Measurements from ENCODE around the gene MTREX. TPM values are rescaled to one million over a fixed set of nuclear protein-coding genes. Genes with fewer than 3 reads are reported as not detected.

The MTREX gene
- total RNA-seq, 4 donors from 2014 or later = 52.4 to 95.1 (median 60.7) TPM

DNA sequence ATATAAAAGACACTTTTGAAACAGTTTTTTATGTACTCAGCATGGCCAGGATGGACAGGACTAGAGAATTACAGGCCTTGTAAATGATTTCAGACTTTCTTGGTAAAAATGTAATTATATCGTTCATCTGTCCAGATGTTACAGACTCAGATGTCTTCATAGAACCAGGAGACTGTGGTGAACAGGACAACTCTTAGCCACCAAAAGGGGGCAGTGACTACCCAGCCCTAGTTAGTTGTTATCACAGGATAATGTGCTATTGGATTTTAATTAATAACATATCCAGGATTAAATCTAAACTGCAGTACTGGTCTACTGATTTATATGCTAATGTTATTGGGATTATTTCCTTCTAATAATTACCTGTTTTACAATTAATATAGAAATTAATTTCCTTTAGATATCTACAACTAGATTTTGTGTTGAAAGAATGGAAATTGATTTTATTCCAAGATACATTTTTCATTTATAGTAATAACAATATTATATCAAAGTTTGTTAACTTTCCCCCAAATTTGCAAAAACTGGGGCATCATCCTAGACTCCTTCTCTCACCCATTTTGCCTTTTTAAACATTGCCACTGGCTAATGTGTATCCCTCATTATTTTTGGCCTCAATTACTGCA, 99.4 kb downstream of the MTREX start:
- DNase-seq (ENCODE audit: low spot score in 2 of 2) = peak in 1 of 2 donors; percentile 29
- 21 to 34% methylated on average over 1 of the region's 1 CpG for WGBS, 2 donors
- H3K4me1 ChIP-seq = peaks cover 0 to 11% (median 0%) of the 10 kb centered on the region in 4 donors
- H3K4me3 ChIP-seq = no peak overlapping the region
- TF ChIP-seq, protein P1, sequence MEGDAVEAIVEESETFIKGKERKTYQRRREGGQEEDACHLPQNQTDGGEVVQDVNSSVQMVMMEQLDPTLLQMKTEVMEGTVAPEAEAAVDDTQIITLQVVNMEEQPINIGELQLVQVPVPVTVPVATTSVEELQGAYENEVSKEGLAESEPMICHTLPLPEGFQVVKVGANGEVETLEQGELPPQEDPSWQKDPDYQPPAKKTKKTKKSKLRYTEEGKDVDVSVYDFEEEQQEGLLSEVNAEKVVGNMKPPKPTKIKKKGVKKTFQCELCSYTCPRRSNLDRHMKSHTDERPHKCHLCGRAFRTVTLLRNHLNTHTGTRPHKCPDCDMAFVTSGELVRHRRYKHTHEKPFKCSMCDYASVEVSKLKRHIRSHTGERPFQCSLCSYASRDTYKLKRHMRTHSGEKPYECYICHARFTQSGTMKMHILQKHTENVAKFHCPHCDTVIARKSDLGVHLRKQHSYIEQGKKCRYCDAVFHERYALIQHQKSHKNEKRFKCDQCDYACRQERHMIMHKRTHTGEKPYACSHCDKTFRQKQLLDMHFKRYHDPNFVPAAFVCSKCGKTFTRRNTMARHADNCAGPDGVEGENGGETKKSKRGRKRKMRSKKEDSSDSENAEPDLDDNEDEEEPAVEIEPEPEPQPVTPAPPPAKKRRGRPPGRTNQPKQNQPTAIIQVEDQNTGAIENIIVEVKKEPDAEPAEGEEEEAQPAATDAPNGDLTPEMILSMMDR (IDR thresholded peaks at IDR 0.05) = peak; percentile 51 to 69 (median 59)
- no peak for TF ChIP-seq EP300 (IDR thresholded peaks at IDR 0.05)
- no peak for TF ChIP-seq POLR2A (IDR thresholded peaks at IDR 0.05)
- no peaks in the 10 kb centered on the region for H3K9me3 ChIP-seq
- H3K27ac ChIP-seq = peak overlapping the region in 1 of 4 donors; percentile 48
- H3K36me3 ChIP-seq = peaks cover 0 to 36% (median 0%) of the 10 kb centered on the region in 3 donors
- H3K27me3 ChIP-seq = no peaks in the 10 kb centered on the region

DNA sequence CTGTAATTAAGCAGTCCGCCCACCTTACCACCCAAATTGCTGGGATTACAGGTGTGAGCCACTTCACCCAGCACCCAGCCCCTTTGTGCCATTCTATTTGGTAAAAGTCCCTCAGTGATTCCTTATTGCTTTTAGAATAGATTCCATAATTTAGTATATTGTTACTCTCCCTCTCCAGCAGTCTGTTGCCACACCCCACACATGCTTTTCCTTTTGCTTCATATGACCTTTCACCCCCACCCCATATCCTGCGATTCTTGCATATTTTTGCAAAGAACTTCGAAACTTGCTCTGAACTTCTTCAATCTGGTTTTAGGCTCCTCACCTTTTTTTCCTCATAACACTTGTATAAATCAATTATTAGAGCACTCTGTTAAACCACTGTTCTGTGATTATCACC, 100.2 kb downstream of the MTREX start:
- H3K4me1 ChIP-seq = peaks cover 0 to 11% (median 0%) of the 10 kb centered on the region in 4 donors
- H3K4me3 ChIP-seq = no peak overlapping the region
- TF ChIP-seq POLR2A (IDR thresholded peaks at IDR 0.05) (no peak), EP300 (IDR thresholded peaks at IDR 0.05) (no peak)
- TF ChIP-seq, protein P1 (IDR thresholded peaks at IDR 0.05) = no peak
- 40 to 45% methylated on average over 3 of the region's 3 CpGs for WGBS, 2 donors
- H3K27ac ChIP-seq = peak overlapping the region in 1 of 4 donors; percentile 48
- no peaks in the 10 kb centered on the region for H3K27me3 ChIP-seq
- no peaks in the 10 kb centered on the region for H3K9me3 ChIP-seq
- H3K36me3 ChIP-seq = peaks cover 0 to 32% (median 0%) of the 10 kb centered on the region in 3 donors
- no peak for DNase-seq (ENCODE audit: low spot score in 2 of 2)

DNA sequence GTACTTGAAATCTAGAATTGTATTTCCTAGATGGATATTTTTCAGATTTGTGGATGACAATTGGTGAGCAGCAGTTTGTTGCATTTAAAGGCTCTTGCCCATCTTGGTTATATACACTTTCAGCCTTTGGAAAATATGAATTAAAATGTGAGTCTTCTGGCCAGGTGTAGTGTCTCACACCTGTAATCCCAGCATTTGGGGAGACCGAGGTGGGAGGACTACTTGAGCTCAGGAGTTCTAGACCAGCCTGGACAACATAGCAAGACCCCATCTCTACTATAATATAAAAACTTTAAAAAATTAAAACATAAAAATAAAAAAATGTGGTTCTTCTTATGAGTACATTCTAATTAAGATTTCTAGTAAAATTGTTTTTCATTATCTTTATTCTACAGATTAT, 102.0 kb downstream of the MTREX start:
- peaks cover 0 to 18% (median 0%) of the 10 kb centered on the region in 3 donors for H3K36me3 ChIP-seq
- no peaks in the 10 kb centered on the region for H3K9me3 ChIP-seq
- WGBS, 2 donors = 94 to 97% methylated on average over 1 of the region's 1 CpG
- H3K27ac ChIP-seq = no peak overlapping the region
- no peak for DNase-seq (ENCODE audit: low spot score in 2 of 2)
- H3K4me1 ChIP-seq = peaks cover 0 to 11% (median 0%) of the 10 kb centered on the region in 4 donors
- no peak overlapping the region for H3K4me3 ChIP-seq
- H3K27me3 ChIP-seq = no peaks in the 10 kb centered on the region
- TF ChIP-seq, protein P1 (IDR thresholded peaks at IDR 0.05) = no peak
- TF ChIP-seq POLR2A (IDR thresholded peaks at IDR 0.05) (no peak), EP300 (IDR thresholded peaks at IDR 0.05) (no peak)

- no peak for DNase-seq (ENCODE audit: low spot score in 2 of 2)
- Histone ChIP-seq H3K4me1 (peaks cover 0 to 11% (median 0%) of the 10 kb centered on the region in 4 donors), H3K27me3 (no peaks in the 10 kb centered on the region), H3K27ac (no peak overlapping the region), H3K9me3 (no peaks in the 10 kb centered on the region), H3K4me3 (no peak overlapping the region), H3K36me3 (peaks cover 0 to 18% (median 0%) of the 10 kb centered on the region in 3 donors)
- 71 to 81% methylated on average over 3 of the region's 3 CpGs for WGBS, 2 donors
- TF ChIP-seq EP300 (IDR thresholded peaks at IDR 0.05) = no peak
- TF ChIP-seq POLR2A (IDR thresholded peaks at IDR 0.05) = no peak
- TF ChIP-seq, protein P1 (IDR thresholded peaks at IDR 0.05) = no peak
Measured at GRCh38 chr5:55410845-55411244, 103.1 kb downstream of the MTREX start.

GRCh38 chr5:55411876-55412275, 104.1 kb downstream of the MTREX start:
- TF ChIP-seq POLR2A (IDR thresholded peaks at IDR 0.05) = no peak
- TF ChIP-seq EP300 (IDR thresholded peaks at IDR 0.05) = no peak
- TF ChIP-seq, protein P1 (IDR thresholded peaks at IDR 0.05) = no peak
- Histone ChIP-seq H3K4me1 (peaks cover 0 to 21% (median 0%) of the 10 kb centered on the region in 4 donors), H3K36me3 (peaks cover 0 to 12% (median 0%) of the 10 kb centered on the region in 3 donors), H3K9me3 (no peaks in the 10 kb centered on the region), H3K4me3 (no peak overlapping the region), H3K27ac (no peak overlapping the region), H3K27me3 (no peaks in the 10 kb centered on the region)
- no peak for DNase-seq (ENCODE audit: low spot score in 2 of 2)
- WGBS, 2 donors = 78 to 89% methylated on average over 1 of the region's 1 CpG

Data from tibial nerve (tissue), 4 donors.